OCI-LY3 (cell line): ENCODE measurements around the gene LPCAT1.

Experiments
- H2AFZ ChIP-seq: fragments of 200-600, 300-600 bp; shearing (Covaris generic); 2 replicates; pipeline ENCODE4 v1.6.0; 2014; ENCODE audit warnings: antibody characterized with exemption, low read depth, low read length
- H3K27ac ChIP-seq: fragments of 200-600, 300-600 bp; sonication (generic); 2 replicates; pipeline ENCODE4 v1.5.1; 2014; ENCODE audit warnings: mild to moderate bottlenecking, low read length, moderate library complexity, mixed read lengths
- H3K27me3 ChIP-seq: fragments of 200-600, 300-600 bp; sonication (generic); 2 replicates; pipeline ENCODE4 v1.6.1; 2014; ENCODE audit warnings: low read depth, low read length, mixed read lengths
- H3K36me3 ChIP-seq: fragments of 200-600, 300-600 bp; sonication (generic); replicated peaks from 2 replicates; pipeline ENCODE3; 2014; ENCODE audit warnings: low read depth, low read length, mixed read lengths
- H3K4me1 ChIP-seq: fragments of 300-600, 200-600 bp; sonication (generic); 2 replicates; pipeline ENCODE4 v1.6.1; 2014; ENCODE audit warnings: low read length, mixed read lengths
- H3K4me2 ChIP-seq: fragments of 200-600, 300-600 bp; sonication (generic); 2 replicates; pipeline ENCODE4 v1.6.1; 2014; ENCODE audit warnings: low read length, mixed read lengths
- H3K4me3 ChIP-seq: fragments of 300-600, 200-600 bp; sonication (generic); 2 replicates; pipeline ENCODE4 v1.5.1; 2014; ENCODE audit warnings: antibody characterized with exemption, mild to moderate bottlenecking, low read length, moderate library complexity
- H3K79me2 ChIP-seq: fragments of 300-600, 200-600 bp; shearing (Covaris generic); 2 replicates; pipeline ENCODE4 v1.6.1; 2014; ENCODE audit warnings: mild to moderate bottlenecking, low read length, mixed read lengths
- H3K9ac ChIP-seq: fragments of 300-600, 200-600 bp; shearing (Covaris generic); 2 replicates; pipeline ENCODE4 v1.6.0; 2014; ENCODE audit warnings: mild to moderate bottlenecking, low read length, moderate library complexity
- H3K9me3 ChIP-seq: fragments of 200-600, 300-600 bp; shearing (Covaris generic); 2 replicates; pipeline ENCODE4 v1.6.1; 2014; ENCODE audit warnings: low read length, mixed read lengths; ENCODE audit not compliant: insufficient read depth
- H4K20me1 ChIP-seq: fragments of 200-600, 300-600 bp; sonication (generic); 2 replicates; pipeline ENCODE4 v1.6.1; 2016; ENCODE audit warnings: low read length, mixed read lengths; ENCODE audit not compliant: insufficient read depth
- CTCF ChIP-seq: fragments of 200-600, 300-600 bp; sonication (generic); IDR thresholded peaks from 2 replicates; pipeline ENCODE4 v1.5.1; 2014; ENCODE audit warnings: antibody characterized with exemption, low read length, low read depth
- EZH2phosphoT487 ChIP-seq: fragments of 200-600 bp; shearing (Covaris generic); IDR thresholded peaks from 2 replicates; pipeline ENCODE4 v1.6.1; 2018; ENCODE audit warnings: antibody characterized with exemption, mixed run types, low read depth

The LPCAT1 gene

DNA sequence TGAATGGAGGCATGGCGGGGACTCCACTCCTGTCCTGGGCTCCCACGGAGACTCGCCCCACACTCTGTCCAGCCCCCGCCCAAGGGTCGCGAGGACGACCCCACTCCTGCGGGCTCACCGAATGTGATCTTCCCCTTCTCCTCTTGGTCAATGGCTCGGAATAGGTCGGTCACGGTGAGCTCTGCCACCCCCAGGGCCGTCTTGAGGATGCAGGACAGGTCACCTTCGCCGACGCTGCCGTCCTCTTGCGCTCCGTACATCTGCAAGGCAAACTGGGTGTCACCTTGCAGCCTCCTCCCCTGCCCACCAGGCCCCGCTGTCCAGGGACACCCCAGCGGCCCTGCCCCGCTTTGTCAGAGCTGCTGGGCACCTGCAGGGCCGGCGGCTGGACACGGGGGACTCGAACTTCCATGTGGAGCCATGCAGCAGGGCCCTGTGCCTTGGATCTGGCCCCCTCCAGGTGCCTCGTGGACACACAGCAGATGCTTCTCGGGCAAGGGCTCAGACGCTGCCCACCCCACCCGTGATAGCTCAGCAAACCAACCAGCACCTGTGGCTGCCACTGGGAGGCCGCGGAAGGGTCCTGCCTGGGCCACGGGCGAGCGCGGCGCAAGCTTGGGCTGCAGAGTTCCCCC, 57.0 kb downstream of the LPCAT1 start:
- H4K20me1 ChIP-seq: no peaks in the 10 kb centered on the region
- H3K79me2 ChIP-seq: no peaks in the 10 kb centered on the region; the same call in 1 of the 2 replicates
- H3K4me3 ChIP-seq: no peak overlapping the region
- H3K4me1 ChIP-seq: peaks cover 10% of the 10 kb centered on the region; the same call in 1 of the 2 replicates
- H3K9me3 ChIP-seq: no peaks in the 10 kb centered on the region
- TF ChIP-seq CTCF: no peak
- TF ChIP-seq EZH2phosphoT487: no peak
- no peaks in the 10 kb centered on the region for H3K27me3 ChIP-seq
- H3K27ac ChIP-seq: no peak overlapping the region
- H3K36me3 ChIP-seq: peaks cover 91% of the 10 kb centered on the region
- no peak overlapping the region for H3K9ac ChIP-seq
- no peak overlapping the region for H2AFZ ChIP-seq
- no peak overlapping the region for H3K4me2 ChIP-seq

- no peak overlapping the region for H2AFZ ChIP-seq
- H3K27me3 ChIP-seq: no peaks in the 10 kb centered on the region
- no peak overlapping the region for H3K4me3 ChIP-seq
- TF ChIP-seq CTCF (no peak), EZH2phosphoT487 (no peak)
- no peak overlapping the region for H3K9ac ChIP-seq
- H4K20me1 ChIP-seq: no peaks in the 10 kb centered on the region
- no peaks in the 10 kb centered on the region for H3K9me3 ChIP-seq
- peaks cover 93% of the 10 kb centered on the region for H3K36me3 ChIP-seq
- no peak overlapping the region for H3K27ac ChIP-seq
- H3K79me2 ChIP-seq: no peaks in the 10 kb centered on the region
- H3K4me1 ChIP-seq: peaks cover 10% of the 10 kb centered on the region; the same call in 1 of the 2 replicates
- H3K4me2 ChIP-seq: no peak overlapping the region
Measured at GRCh38 chr5:1465966-1466471, 57.7 kb downstream of the LPCAT1 start.

DNA sequence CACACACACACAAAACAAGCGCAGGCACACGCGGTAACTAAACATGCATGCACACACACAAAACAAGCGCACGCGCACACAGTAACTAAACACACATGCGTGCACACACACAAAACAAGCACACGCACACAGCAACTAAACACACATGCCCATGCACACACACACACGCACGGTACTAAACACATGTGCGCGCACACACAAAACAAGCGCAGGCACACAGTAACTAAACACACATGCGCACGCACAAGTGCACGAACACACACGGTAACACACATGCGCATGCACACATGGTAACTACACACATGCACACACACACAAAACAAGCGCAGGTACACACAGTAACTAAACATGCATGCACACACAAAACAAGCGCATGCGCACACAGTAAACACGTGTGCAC, 58.6 kb downstream of the LPCAT1 start:
- H4K20me1 ChIP-seq: no peaks in the 10 kb centered on the region
- H3K4me2 ChIP-seq: no peak overlapping the region
- peaks cover 93% of the 10 kb centered on the region for H3K36me3 ChIP-seq
- no peak overlapping the region for H3K9ac ChIP-seq
- TF ChIP-seq EZH2phosphoT487 (no peak), CTCF (no peak)
- no peak overlapping the region for H3K4me3 ChIP-seq
- no peak overlapping the region for H3K27ac ChIP-seq
- no peaks in the 10 kb centered on the region for H3K9me3 ChIP-seq
- no peaks in the 10 kb centered on the region for H3K27me3 ChIP-seq
- H3K79me2 ChIP-seq: no peaks in the 10 kb centered on the region
- no peak overlapping the region for H2AFZ ChIP-seq
- peaks cover 4% of the 10 kb centered on the region; the same call in 1 of the 2 replicates for H3K4me1 ChIP-seq

DNA sequence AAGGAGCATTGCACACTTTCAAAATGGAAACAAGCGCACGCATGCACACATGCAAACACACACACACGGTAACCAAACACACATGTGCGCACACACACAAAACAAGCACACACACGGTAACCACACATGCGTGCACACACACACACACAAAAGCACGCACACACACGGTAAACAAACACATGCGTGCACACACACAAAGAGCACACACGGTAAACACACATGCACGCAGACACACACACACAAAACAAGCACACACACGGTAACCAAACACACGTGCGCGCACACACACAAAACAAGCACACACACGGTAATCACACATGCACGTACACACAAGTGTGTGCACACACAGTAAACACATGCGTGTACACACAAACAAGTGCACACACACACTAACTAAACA, 59.2 kb downstream of the LPCAT1 start:
- no peaks in the 10 kb centered on the region for H4K20me1 ChIP-seq
- no peaks in the 10 kb centered on the region for H3K79me2 ChIP-seq
- no peak overlapping the region for H2AFZ ChIP-seq
- peaks cover 97% of the 10 kb centered on the region for H3K36me3 ChIP-seq
- no peaks in the 10 kb centered on the region for H3K9me3 ChIP-seq
- no peak for TF ChIP-seq EZH2phosphoT487
- no peak for TF ChIP-seq CTCF
- no peak overlapping the region for H3K9ac ChIP-seq
- H3K4me3 ChIP-seq: no peak overlapping the region
- no peak overlapping the region for H3K4me2 ChIP-seq
- no peaks in the 10 kb centered on the region for H3K4me1 ChIP-seq
- H3K27me3 ChIP-seq: no peaks in the 10 kb centered on the region
- H3K27ac ChIP-seq: no peak overlapping the region
